Stomach (tissue), 9 donors: ENCODE data around the gene RBBP5. TPM values are rescaled to one million over a fixed set of nuclear protein-coding genes. Genes with fewer than 3 reads are reported as not detected.

Experiments used
- DNase-seq, 2 donors: peaks; one replicate each; pipeline versions ENCODE4 v3.0.0 to v3.0.0-alpha.2; 2013 to 2019
- H3K27ac ChIP-seq, 5 donors: fragments of 200-600 bp in 4 of 5; sonication (generic) in 4 of 5; one replicate each; pipeline ENCODE4 v1.5.1; 2013 to 2019; ENCODE audit warnings: mild to moderate bottlenecking in 1 of 5, moderate library complexity in 1 of 5
- H3K27me3 ChIP-seq, 3 donors: fragments of 200-600 bp; sonication (generic); one replicate each; pipeline ENCODE4 v1.5.1; 2017 to 2019; ENCODE audit warnings: mixed run types in 1 of 3
- H3K36me3 ChIP-seq, 4 donors: fragments of 200-600 bp; sonication (generic); 1 replicate in 3 of 4; 2 replicates in 1 of 4; pipeline ENCODE4 v1.5.1; 2016 to 2019
- H3K4me1 ChIP-seq, 4 donors: fragments of 200-600 bp; sonication (generic); one replicate each; pipeline ENCODE4 v1.5.1; 2016 to 2019
- H3K4me3 ChIP-seq, 4 donors: fragments of 200-600 bp; sonication (generic) in 3 of 4; one replicate each; pipeline ENCODE4 v1.5.1; 2016 to 2019; ENCODE audit warnings: mild to moderate bottlenecking in 1 of 4
- H3K9me3 ChIP-seq, 4 donors: fragments of 200-600 bp; sonication (generic); one replicate each; pipeline ENCODE4 v1.5.1; 2016 to 2019
- EP300 ChIP-seq: sonication (generic); formaldehyde crosslinking; IDR thresholded peaks from one replicate; pipeline ENCODE4 v1.6.1; 2017; ENCODE audit warnings: antibody characterized with exemption
- POLR2A ChIP-seq, 4 donors: fragments of 450-650 bp; IDR thresholded peaks; one replicate each; pipeline ENCODE4 v1.6.1; 2016; ENCODE audit warnings: antibody characterized with exemption in 4 of 4, control low read depth in 2 of 4, mild to moderate bottlenecking in 1 of 4, moderate library complexity in 1 of 4
- POLR2AphosphoS5 ChIP-seq, 3 donors: sonication (generic); formaldehyde crosslinking; IDR thresholded peaks; one replicate each; pipeline ENCODE4 v1.6.1; 2016; ENCODE audit warnings: antibody characterized with exemption in 3 of 3
- WGBS, 5 donors: extraction: QIAGEN DNeasy Blood & Tissue Kit in 3 of 5; methylation state at CpG; one replicate each; pipeline versions ENCODE4 v1.1.5 to v1.1.7; 2013 to 2018; 5-methylcytosine and 5-hydroxymethylcytosine counted together
- intact Hi-C: fragments of 100-400 bp; cut with DNase I; formaldehyde crosslinking; loops from one replicate; pipeline ENCODE4 v1.15.1; 2023; ENCODE audit warnings: low total_unique reads
- polyA plus RNA-seq, 3 donors: library from polyadenylated mRNA; stranded (reverse); fragments of 200-250 nt; gene quantifications; one replicate each; pipeline ENCODE4 v1.2.3, GENCODE V29; 2013
- total RNA-seq, 5 donors: library from RNA; depleted of rRNA; stranded (reverse); fragments of >200 nt; gene quantifications; one replicate each; pipeline versions ENCODE4 v1.1.0 to v1.2.3, GENCODE V29; 2014 to 2016
- TF ChIP-seq, protein P1 (sequence below), 7 experiments: fragments of 450-650 bp in 4 of 7; fragments of 200-600 bp in 3 of 7; sonication (generic) in 3 of 7; IDR thresholded peaks; one replicate each; pipeline ENCODE4 v1.5.1; 2016 to 2019; ENCODE audit warnings: antibody characterized with exemption in 7 of 7, control low read depth in 2 of 7, mild to moderate bottlenecking in 1 of 7
- donor health status: healthy with polysubstance abuse.
- donor health status: Bipolar disorder and iron deficiency.
- donor health status: healthy.

The RBBP5 gene
- total and polyA plus RNA-seq, 8 donors: 1.4 to 13.4 (median 5.3) TPM

DNA sequence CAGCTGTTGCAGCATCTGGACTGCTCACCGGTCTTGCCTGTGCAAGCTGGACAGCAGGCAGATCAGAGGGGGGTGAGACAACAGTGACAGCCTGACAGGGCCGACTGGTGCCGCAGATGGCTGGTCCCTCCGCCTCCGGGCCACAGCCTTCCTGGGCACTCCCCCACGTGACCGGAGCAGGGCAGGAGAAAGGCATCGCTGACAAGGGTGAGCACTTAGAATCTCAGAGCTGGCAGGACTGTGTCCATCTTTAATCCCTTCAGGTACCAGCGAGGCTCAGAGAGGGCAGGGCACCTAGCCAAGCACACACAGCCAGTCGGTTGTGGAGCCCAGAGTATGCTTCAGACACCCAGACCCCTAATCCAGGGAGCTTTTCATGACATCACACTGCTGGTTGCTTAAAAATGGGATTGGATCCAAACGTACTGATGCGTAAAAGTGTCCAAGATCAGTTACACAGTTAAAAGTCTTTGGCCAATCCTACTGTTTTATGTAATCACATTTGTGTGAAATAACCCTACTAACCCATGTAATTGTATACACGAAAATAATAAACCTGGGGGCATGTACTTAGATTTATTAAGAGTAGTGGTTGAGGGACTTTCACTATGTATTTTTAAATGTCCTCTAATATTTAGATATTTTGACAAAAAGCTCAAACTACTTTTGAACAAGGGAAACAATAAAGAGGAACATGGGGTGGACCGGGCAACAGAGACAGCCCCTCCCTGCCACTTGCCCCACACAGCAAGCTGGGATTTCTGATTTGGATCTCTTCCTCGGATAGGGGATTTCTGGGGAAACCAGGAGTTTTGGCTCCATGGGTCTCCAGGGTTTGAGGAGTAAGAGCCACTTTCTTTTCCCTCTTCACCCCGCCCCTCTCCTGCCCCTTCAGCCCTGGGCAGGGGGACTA lies 79.5 kb downstream of the RBBP5 start:
- WGBS, 5 donors: 44 to 64% (median 60%) methylated on average over 11 to 16 of the region's 16 CpGs
- peak overlapping the region in 1 of 4 donors; percentile 9 for H3K4me3 ChIP-seq
- no peak for DNase-seq
- no peak for TF ChIP-seq EP300
- TF ChIP-seq POLR2A (IDR thresholded peaks at IDR 0.05): no peak
- TF ChIP-seq, protein P1, sequence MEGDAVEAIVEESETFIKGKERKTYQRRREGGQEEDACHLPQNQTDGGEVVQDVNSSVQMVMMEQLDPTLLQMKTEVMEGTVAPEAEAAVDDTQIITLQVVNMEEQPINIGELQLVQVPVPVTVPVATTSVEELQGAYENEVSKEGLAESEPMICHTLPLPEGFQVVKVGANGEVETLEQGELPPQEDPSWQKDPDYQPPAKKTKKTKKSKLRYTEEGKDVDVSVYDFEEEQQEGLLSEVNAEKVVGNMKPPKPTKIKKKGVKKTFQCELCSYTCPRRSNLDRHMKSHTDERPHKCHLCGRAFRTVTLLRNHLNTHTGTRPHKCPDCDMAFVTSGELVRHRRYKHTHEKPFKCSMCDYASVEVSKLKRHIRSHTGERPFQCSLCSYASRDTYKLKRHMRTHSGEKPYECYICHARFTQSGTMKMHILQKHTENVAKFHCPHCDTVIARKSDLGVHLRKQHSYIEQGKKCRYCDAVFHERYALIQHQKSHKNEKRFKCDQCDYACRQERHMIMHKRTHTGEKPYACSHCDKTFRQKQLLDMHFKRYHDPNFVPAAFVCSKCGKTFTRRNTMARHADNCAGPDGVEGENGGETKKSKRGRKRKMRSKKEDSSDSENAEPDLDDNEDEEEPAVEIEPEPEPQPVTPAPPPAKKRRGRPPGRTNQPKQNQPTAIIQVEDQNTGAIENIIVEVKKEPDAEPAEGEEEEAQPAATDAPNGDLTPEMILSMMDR (IDR thresholded peaks at IDR 0.05): no peak
- TF ChIP-seq POLR2AphosphoS5 (IDR thresholded peaks at IDR 0.05): no peak
- peaks cover 0 to 13% (median 5%) of the 10 kb centered on the region in 4 donors for H3K4me1 ChIP-seq
- H3K27ac ChIP-seq: no peak overlapping the region
- no peaks in the 10 kb centered on the region for H3K9me3 ChIP-seq
- H3K27me3 ChIP-seq: peaks cover 12 to 78% (median 52%) of the 10 kb centered on the region in 3 donors
- H3K36me3 ChIP-seq: no peaks in the 10 kb centered on the region
- intact Hi-C loops: no loop called here

- H3K27me3 ChIP-seq: peaks cover 12 to 67% (median 42%) of the 10 kb centered on the region in 3 donors
- H3K4me3 ChIP-seq: no peak overlapping the region
- no peaks in the 10 kb centered on the region for H3K9me3 ChIP-seq
- WGBS, 5 donors: 24 to 43% (median 33%) methylated on average over 4 of the region's 4 CpGs
- no peaks in the 10 kb centered on the region for H3K36me3 ChIP-seq
- H3K4me1 ChIP-seq: peaks cover 0 to 13% (median 5%) of the 10 kb centered on the region in 4 donors
- H3K27ac ChIP-seq: no peak overlapping the region
- intact Hi-C loops: no loop called here
- DNase-seq: no peak
- no peak for TF ChIP-seq POLR2AphosphoS5 (IDR thresholded peaks at IDR 0.05)
Measured at GRCh38 chr1:205041001-205041715, 80.6 kb downstream of the RBBP5 start.

DNA sequence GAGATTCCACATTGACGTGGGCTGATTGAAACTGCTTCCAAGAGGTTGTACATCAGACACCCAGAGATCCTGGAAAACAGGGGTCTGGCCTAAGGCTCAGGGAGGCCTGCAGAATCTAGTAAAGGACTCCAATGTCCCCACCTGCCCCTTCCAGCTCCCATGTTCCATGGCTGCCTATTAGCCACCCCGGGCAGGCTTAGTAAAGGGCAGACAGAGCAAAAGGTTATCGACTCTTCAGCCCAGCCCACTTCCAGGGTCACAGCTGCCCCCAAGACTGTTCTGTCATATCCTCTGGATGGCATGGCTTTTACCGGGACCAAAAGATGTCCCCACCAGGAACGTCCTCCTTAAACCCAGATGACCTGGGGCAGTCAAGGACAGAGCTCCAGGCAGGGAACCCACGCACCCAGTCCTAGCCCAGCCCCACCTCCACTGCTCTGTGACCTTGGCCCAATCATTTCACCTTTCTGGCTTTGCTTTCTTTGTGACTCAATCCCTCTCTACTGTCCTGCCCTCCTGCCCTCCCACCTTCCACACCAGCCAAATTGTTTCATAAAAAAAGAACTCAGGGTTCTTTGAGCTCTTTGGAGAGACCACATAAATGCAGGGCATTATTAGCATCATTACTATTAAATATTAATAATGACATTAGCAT lies 83.5 kb downstream of the RBBP5 start:
- intact Hi-C loops: no loop called here
- Histone ChIP-seq H3K9me3 (no peaks in the 10 kb centered on the region), H3K4me3 (no peak overlapping the region), H3K4me1 (peaks cover 0 to 8% (median 3%) of the 10 kb centered on the region in 4 donors), H3K27ac (no peak overlapping the region), H3K27me3 (peaks cover 4 to 38% (median 16%) of the 10 kb centered on the region in 3 donors), H3K36me3 (no peaks in the 10 kb centered on the region)
- no peak for TF ChIP-seq POLR2AphosphoS5 (IDR thresholded peaks at IDR 0.05)
- no peak for TF ChIP-seq EP300
- no peak for TF ChIP-seq POLR2A (IDR thresholded peaks at IDR 0.05)
- TF ChIP-seq, protein P1 (IDR thresholded peaks at IDR 0.05): no peak
- 70 to 80% (median 79%) methylated on average over 5 to 6 of the region's 6 CpGs for WGBS, 5 donors
- DNase-seq: no peak

DNA sequence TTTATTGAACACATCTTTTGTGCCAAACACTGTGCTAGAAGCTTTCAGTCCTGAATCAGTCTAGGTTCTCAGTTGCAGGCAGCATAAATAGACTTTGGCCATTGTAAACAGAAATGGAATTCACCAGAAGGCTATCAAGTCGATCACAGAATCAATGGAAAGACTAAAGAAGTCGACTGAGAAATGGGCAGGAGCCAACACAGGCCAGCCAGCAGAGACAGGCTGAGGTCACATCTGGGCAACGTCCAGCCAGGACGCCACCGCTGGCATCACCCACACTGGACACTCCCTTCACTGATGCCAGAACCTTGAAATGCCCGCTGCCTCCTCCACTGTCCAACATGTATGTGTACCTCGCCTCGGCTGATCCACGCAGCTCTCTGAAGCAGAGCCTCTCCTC lies 84.2 kb downstream of the RBBP5 start:
- no peak for DNase-seq
- H3K27ac ChIP-seq: no peak overlapping the region
- H3K9me3 ChIP-seq: no peaks in the 10 kb centered on the region
- 60 to 78% (median 72%) methylated on average over 9 of the region's 9 CpGs for WGBS, 5 donors
- H3K27me3 ChIP-seq: peaks cover 0 to 38% (median 9%) of the 10 kb centered on the region in 3 donors
- TF ChIP-seq POLR2AphosphoS5 (IDR thresholded peaks at IDR 0.05) (no peak), EP300 (no peak), POLR2A (IDR thresholded peaks at IDR 0.05) (no peak)
- TF ChIP-seq, protein P1 (IDR thresholded peaks at IDR 0.05): no peak
- H3K36me3 ChIP-seq: no peaks in the 10 kb centered on the region
- intact Hi-C loops: no loop called here
- H3K4me1 ChIP-seq: peaks cover 0 to 1% (median 0%) of the 10 kb centered on the region in 4 donors
- H3K4me3 ChIP-seq: no peak overlapping the region

Other genes starting within 250 kb of the RBBP5 start
- gene CNTN2, start 78.8 kb downstream of the RBBP5 start, total RNA-seq: 1 to 10 TPM in 2 of 5 donors, under 1 TPM in 1, not detected in 2; 0.58 to 2.2 (median 1.3) TPM
- under 1 TPM in 2 of 3 donors, not detected in 1; 0.12 to 0.20 TPM for gene CNTN2, start 78.8 kb downstream of the RBBP5 start, polyA plus RNA-seq
- 10 to 100 TPM in 1 of 5 donors, 1 to 10 TPM in 1, not detected in 3; 1.3 to 10.3 TPM for gene TMEM81, start 37.5 kb downstream of the RBBP5 start, total RNA-seq
- 1 to 10 TPM in 2 of 3 donors, not detected in 1; 1.1 to 2.3 TPM for gene TMEM81, start 37.5 kb downstream of the RBBP5 start, polyA plus RNA-seq
- gene DSTYK, start 89.7 kb upstream of the RBBP5 start, total RNA-seq: 10 to 100 TPM in 1 of 5 donors, 1 to 10 TPM in 4; 2.9 to 15.2 (median 5.8) TPM
- gene DSTYK, start 89.7 kb upstream of the RBBP5 start, polyA plus RNA-seq: 1 to 10 TPM; 2.4 to 3.3 (median 2.4) TPM
- 1 to 10 TPM in 2 of 5 donors, under 1 TPM in 1, not detected in 2; 0.45 to 3.1 (median 1.4) TPM for gene TMCC2, start 106.0 kb upstream of the RBBP5 start, total RNA-seq
- gene TMCC2, start 106.0 kb upstream of the RBBP5 start, polyA plus RNA-seq: 1 to 10 TPM in 2 of 3 donors, under 1 TPM in 1; 0.78 to 1.8 (median 1.5) TPM
- 10 to 100 TPM in 1 of 5 donors, 1 to 10 TPM in 3, under 1 TPM in 1; 0.58 to 16.5 (median 3.1) TPM for gene NUAK2, start 199.8 kb upstream of the RBBP5 start, total RNA-seq
- gene NUAK2, start 199.8 kb upstream of the RBBP5 start, polyA plus RNA-seq: 1 to 10 TPM; 1.2 to 2.7 (median 1.3) TPM
- gene KLHDC8A, start 234.9 kb upstream of the RBBP5 start, total RNA-seq: 1 to 10 TPM in 2 of 5 donors, under 1 TPM in 1, not detected in 2; 0.72 to 3.1 (median 2.4) TPM
- gene KLHDC8A, start 234.9 kb upstream of the RBBP5 start, polyA plus RNA-seq: 1 to 10 TPM; 2.3 to 6.9 (median 5.1) TPM